GM18517 (cell line): ENCODE data around the gene MOB3A.
A peak's percentile ranks its signal among the peaks of the same experiment; 100 is the strongest.
"Not testable (repeated sequence)": the region's sequence is repeated elsewhere in the genome, so short reads cannot be mapped to it uniquely, and the experiment has no call there.

Source experiments
- ATAC-seq: cut with Tn5 transposase; IDR thresholded peaks from one replicate; pipeline ENCODE4 v1.9.1; 2021; ENCODE audit warnings: mild to moderate bottlenecking, moderate library complexity; ENCODE audit not compliant: unreplicated experiment

Gene MOB3A

DNA sequence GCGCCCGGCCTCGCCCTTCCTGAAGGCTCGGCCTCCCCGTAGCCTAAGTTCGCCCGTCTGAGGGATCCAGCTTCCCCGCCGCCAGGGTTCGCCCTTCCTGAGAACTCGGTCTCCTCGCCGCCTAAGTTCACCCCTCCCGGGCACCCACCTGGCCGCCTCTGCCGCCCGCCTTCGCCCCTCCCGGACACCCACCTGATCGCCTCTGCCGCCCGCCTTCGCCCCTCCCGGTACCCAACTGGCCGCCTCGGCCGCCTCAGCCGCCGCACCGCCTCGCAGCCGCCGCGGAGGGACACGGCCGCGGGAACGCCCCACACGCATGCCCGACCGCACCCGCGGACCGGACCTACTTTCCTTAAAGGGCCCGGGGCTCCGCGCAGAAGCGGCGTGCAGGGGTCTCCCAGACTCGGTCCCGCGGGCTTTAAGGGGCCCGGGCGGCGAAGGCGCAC is at the start of gene MOB3A:
TSS of gene MOB3A (minus strand) at position 293 of the 446 bp plus-strand sequence. CDS start 17,766 bp downstream, outside the sequence.
- ATAC-seq: peak; percentile 43

DNA sequence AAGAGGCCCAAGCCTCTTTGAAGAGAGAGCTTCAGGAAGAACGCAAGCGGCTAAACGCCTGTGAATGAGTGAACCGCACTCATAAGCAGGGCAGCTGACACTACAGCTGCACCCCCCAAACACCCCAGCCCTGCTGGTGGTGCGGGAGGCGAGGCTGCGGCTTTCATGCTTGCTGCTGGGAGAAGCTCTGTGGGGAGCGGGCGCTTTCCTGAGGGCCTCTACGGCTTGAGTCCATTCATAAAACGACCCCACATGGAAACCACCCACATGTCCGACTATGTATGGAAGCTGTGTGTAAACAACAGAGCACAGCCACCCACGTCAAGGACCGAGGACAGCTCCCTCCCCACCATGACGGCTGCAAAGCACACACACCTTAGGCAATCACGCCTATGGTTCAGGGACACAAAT is 49.7 kb upstream of the MOB3A start:
- ATAC-seq: no peak

DNA sequence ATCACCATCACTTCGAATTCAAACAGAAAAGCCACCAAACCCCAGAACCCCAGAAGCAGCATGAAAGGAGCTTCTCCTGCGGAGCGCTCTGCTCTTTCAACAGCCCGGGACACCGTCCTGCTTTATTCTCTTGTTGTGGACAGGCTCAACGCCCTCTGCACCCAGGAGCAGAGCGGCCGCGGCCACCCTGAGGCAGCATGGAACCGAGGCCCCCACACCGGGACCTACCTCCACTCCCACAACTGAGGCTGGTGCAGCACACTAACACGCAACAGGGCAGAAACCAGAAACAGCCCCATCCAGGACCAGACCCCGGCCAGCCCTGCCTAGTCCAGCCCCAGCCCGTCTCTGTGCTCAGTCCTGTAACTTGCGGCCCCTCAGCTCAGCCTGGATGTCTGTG is 48.1 kb upstream of the MOB3A start:
- no peak for ATAC-seq

DNA sequence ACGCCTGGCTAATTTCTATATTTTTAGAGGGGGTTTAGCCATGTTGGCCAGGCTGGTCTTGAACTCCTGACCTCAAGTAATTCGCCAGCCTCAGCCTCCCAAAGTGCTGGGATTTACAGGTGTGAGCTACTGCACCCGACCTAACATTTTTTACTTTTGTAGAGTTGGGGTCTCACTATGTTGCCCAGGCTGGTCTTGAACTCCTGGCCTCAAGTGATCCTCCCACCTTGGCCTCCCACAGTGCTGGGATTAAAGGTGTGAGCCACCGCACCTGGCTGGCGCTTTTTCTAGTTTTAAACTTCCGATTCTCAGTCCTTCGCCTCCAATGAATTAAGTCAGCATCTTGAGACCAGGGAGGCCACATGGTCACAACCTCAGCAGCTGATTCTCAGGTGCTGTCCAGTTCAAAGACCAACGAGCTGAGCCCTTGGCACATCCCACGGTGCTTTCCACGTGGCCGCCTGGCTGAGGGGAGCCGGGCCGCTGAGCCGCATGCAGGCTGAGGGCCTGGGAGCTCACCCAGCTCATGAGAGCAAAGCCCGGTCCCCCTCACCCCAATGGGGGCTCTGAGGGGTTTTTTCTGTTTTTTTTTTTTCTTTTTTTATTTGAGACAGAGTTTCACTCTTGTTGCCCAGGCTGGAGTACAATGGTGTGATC is 46.2 kb upstream of the MOB3A start:
- no peak for ATAC-seq

DNA sequence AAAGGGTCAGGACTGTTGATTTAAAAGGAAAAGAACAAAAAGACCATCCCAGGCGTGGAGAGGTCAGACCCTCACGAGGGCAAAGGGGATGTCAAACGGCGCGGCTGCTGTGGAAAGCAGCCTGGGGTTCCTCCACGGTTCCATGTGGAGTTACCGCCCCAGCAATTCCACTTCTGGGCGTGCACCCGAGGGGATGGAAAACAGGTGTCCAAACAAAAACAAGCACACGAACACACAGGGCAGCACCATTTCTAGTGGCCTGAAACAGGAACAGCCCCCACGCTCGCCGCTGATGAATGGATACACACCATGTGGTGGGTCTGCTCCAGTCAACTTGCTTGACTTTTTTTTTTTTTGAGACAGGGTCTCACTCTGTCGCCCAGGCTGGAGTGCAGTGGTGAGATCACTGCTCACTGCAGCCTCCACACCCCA is 44.0 kb upstream of the MOB3A start:
- no peak for ATAC-seq

DNA sequence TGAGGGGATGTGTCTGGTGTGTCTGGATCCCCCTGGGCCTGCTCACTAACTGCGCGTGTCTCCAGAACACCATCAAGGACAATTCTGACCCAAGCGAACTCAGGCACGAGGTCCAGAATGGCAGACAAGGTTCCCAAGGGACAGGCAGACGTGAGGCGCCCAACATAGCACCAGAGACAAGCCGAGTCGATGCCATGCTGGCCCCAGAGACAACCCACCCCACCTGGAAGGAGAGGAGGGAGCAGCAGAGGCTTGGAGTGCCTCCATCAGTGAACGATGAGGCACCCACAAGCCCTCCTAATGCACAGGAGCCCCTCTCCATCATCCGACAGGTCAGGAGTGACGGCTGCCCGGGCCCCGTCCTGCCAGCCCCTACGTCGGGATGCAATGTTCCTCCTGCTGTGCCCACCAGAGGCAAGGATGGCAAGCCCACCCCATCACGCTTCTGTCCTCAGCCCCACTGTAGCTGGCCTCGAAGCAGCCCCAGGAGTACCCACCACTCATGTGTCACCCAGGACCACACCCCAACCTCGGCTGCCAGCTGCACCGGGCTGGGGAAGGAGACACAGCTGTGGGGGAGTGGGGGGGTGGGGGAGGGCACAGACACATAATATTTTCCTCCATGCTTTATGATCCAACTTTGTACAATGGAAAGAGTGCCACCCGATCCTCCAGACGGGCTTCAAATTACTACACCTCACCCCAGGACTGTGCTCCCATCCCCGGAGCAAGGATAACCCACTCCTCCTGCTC is 43.4 kb upstream of the MOB3A start:
- ATAC-seq: no peak

DNA sequence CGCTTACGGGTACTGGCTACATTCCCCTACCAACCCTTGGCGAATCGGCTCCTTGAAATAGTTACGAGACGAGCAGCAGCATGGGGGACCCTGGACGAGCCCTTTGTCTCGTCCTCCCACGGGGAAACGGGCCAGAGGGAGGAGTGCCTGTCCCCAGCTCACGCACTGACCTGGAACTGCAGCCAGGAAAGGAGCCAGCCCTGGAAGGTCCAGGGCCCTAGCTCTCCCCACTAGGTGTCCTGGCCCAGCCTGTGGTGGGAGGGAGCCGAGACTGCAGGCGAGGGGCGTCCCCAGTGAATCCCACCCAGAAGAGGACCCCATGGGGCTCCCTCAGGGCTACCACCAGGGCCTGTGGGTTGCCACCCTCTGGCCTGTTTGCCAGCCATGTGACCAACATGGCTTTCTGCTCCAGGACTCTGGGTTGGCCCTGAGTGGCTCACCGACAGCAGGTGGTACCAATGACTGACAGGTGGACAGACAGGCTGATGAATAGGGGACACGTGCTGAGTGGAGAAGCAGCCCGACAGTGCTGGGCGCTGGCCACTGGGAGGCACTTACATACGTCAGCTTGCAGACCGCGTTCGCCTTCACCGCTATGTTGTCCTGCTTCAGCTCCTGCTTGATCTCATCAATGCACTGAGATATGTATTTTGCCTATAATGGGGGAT is 42.1 kb upstream of the MOB3A start:
- ATAC-seq: no peak

DNA sequence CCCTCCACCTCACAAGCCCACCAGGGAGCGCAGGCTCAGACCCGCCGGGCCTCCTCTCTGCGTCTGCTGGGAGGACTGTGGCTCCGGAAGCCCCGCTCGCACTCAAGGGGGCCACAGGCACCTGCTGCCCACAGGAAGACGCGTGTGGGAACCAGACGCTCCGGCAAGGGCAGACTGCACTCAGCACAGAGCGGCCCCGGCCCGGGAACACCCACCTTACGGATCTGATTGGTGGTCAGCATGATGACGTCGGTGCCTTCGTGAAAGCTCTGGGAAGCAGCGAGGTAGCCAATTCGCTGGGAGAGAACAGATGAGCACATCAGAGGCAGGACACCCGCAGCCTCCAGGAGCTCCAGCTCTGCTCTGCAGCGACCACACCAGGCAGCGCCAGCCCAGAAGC is 40.7 kb upstream of the MOB3A start:
- no peak for ATAC-seq

DNA sequence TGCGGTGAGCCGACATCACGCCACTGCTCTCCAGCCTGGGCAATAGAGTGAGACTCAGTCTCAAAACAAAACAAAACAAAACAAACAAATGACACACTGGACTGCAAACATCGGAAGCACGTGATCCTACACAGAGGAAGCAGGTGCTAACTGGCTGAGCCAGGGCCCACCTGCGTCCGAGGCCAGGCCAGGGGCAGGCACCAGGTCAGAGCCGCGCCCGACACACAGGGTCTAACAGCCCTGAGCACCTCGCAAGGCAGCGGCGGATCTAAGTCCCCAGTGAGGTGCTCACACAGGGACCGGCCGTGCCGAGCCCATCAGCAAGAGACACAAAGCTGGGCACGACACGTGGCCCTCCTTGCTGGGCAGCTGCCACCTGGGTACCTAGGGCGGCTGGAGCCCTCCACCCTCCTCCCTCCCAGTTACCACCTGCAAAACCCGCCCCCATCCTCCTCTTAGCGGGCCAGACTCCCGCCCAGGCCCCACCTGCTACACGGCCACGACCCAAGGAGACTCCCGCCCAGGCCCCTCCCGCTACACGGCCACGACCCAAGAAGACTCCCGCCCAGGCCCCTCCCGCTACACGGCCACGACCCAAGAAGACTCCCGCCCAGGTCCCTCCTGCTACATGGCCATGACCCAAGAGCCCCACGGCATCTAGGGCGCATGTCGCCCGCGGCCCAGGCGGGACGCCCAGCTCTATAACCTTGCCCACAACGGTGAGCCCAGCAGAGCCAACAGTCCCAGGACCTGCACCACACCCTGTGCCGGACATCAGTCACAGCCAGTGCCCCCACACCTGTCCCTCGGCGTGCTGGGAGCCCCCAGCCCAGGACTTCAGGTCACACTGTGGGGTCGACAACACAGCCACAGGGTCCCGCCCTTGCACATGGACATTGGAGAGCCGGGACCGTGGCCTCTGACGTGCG is 39.6 kb upstream of the MOB3A start:
- ATAC-seq: no peak

DNA sequence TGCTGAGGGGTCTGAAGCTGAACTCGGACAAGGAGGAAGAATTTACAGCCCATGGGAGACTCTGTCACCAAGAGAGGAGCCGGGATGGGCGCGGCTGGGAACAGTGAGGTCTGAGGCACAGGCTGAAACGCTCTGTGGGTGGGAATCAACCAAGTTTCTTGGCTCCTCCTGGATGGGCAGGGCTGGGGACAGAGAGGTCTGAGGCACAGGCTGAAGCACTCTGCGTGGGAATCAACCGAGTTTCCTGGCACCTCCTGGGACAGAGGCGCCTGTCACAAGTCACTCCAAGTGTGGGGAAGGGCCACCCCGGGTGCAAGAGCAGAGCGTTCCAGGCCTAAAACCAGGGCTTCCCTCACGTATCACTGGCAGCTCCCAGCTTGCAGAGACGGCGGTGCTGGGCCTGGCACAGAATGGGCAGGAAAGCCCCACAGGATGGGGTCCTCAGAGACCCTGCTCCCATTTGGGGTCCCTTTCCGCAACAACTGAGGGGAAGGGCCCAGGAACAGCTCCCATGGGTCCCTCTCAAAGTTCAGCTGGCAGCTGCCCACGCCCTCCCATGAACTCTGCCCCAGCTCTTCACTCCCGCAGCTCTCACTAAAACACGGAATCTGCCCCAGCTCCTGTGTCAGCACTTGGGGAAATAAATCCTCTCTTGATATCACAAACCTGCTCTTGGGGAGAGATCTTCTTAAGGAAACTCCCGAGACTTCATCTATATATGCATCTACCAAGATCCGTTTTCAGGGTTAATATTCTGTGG is 36.8 kb upstream of the MOB3A start:
- ATAC-seq: no peak

DNA sequence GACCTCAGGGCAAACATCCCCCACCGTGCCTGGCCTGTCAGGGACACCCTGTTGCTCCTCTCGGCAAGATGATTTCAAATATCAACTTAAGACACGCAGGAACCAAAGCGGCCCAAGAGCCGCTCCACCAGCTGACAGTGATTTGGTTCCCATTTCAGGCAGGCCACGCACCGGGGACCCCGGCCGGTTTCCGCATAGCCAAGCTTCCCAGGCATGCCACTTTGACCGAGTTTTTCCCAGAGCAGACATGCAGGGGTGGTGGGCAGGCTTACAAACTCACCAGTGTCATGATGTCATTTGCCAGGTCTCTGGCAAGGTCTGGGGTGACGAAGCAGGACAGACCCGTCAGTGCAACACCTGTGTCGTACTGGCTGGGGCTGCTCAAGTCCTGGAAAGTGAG is 36.1 kb upstream of the MOB3A start:
- ATAC-seq: no peak

DNA sequence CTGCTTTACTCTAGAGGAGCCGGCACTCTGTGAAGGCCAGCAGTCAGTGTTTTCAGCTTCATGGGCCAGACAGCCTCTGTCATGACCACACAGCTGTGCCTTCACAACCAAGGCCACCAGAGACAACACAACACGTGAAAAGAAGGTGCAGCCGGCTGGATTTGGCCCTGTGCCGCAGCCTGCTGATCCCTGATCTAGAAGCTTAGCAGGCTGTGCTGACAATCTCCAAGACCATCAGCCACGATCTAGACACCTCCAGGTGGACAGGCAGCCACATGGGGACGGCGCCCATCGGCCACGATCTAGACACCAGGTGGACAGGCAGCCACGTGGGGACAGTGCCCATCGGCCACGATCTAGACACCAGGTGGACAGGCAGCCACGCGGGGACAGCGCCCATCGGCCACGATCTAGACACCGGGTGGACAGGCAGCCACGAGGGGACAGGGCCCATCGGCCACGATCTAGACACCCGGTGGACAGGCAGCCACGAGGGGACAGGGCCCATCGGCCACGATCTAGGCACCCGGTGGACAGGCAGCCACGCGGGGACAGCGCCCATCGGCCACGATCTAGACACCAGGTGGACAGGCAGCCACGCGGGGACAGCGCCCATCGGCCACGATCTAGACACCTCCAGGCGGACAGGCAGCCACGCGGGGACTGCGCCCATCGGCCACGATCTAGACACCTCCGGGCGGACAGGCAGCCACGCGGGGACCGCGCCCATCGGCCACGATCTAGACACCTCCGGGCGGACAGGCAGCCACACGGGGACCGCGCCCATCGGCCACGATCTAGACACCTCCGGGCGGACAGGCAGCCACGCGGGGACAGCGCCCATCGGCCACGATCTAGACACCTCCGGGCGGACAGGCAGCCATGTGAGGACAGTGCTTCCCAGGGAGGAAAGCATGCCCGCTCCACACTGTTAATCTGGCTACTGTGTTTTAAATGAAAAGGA is 35.2 kb upstream of the MOB3A start:
- ATAC-seq: not testable (repeated sequence)

DNA sequence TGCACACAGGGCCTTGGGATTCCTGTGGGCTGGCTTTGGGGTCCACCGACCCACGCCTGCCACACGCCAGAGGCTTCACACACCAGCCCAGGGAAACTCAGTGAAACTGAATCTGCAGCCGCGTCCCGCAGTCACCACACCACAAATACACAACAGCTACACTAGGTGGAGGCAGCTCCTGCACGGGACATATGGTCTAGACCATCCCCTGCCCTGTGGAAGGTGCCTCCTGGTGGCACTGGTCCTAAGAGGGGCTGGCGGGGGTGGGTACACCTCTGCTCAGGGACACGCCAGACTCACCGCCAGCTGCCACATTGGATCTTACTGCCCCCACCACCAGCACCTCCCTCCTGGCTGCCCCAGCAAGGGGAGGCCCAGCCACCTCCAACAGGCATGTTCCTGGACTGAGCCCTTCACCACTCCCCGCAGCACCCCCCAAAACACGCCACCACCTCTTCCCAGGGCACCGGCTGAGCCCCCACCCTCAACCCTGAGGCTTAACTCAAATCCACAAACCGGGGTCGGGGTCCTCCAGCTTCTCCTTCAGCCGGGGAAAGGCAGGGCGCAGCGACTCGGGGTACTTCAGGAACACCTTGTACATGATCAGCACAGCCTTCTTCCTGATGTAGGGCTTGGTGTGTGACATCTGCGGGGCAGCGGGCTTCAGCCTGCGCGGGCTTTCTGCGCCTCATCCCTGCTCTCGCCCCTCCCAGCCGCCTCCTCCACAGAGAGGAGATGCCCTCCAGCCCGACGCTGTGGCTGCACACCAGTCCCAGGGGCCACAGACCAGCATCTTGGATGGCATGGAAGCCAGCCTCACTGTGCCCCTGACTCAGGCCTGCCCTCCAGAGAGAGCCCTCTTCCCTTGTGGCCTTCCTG is 34.0 kb upstream of the MOB3A start:
- ATAC-seq: no peak

DNA sequence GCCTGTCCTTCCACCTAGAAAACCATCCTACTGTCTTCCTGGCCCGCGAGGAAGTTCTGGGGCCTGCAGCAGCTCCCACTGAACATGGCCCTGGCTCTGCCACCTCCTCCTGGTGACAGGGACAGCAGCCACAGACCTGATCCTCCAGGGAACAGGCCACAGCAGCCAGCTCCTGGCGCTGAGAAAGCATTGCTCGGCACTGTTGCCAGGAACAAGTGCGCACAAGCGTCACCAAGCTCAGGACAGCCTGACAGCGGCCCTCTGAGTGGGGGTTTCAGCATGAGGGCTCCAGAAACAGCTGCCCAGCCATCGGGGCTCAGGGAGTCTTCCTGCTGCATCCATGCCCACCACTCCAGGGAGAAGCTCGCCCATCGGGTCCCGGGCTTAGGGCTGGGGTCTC is 33.4 kb upstream of the MOB3A start:
- no peak for ATAC-seq

DNA sequence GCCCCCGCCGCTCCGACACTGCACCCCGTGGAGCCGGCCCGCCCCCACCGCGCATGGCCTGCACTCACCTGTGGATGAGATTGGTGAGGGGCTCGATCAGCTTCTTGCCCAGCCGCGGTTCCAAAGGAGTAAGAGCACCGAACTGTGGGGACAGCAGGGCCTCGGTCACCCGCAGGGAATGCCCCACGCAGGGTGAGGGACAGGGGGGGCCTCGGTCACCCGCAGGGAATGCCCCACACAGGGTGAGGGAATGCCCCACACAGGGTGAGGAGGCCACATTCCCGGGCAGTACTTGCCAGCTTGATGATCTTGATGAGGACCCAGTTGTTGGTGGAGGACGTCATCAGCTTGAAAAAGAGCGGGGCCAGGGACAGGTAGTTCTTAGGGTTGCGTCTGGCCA is 32.9 kb upstream of the MOB3A start:
- ATAC-seq: no peak

DNA sequence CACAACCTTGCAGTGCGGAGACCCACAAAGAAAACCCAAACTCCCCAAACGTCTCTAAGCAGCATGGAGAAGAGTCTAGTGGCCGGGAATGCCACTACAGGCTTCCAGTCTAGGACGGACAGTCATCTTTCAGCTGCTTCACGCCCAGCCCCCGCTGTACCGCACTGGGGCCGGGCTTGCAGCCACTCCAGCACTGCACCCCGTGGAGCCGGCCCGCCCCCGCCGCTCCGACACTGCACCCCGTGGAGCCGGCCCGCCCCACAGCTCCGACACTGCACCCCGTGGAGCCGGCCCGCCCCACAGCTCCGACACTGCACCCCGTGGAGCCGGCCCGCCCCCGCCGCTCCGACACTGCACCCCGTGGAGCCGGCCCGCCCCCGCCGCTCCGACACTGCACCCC is 32.1 kb upstream of the MOB3A start:
- not testable (repeated sequence) for ATAC-seq

DNA sequence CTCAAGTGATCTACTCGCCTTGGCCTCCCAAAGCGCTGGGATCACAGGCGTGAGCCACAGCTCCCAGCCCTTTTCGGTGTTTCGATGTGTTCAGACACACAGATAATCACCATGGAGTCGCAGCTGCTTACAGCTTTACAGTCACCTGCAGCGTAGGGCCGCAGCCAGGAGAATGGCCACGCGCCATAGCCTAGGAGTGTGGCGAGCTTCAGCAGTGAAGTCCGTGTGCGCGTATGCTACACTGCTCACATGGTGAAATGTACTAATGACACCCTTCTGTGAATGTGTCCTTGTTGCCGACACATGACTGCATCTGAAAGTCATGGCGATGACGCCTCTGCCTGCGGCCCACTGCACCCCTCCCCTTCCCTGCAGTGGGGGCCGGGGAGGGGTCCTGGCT is 31.6 kb upstream of the MOB3A start:
- no peak for ATAC-seq
